HUDEP-2 (cell line): ENCODE data around the gene TCIRG1.

ENCODE experiments used
- DNase-seq, 76 experiments: peaks; one replicate each; lab custom pipeline; 2025; ENCODE audit not compliant: unreplicated experiment in 76 of 76; lab: John Stamatoyannopoulos, UW

Gene TCIRG1

GRCh38 chr11:68077617-68078582 is 39.1 kb downstream of the TCIRG1 start:
- DNase-seq: no peak

- no peak for DNase-seq
These were observed 42.0 kb downstream of the TCIRG1 start for GRCh38 chr11:68080860-68081259.

- no peak for DNase-seq
These were observed 42.9 kb downstream of the TCIRG1 start for GRCh38 chr11:68081691-68082090.

GRCh38 chr11:68082481-68082880 is 43.7 kb downstream of the TCIRG1 start:
- DNase-seq: no peak

GRCh38 chr11:68083517-68083916 is 44.7 kb downstream of the TCIRG1 start:
- no peak for DNase-seq

GRCh38 chr11:68089679-68090078 is 50.9 kb downstream of the TCIRG1 start:
- DNase-seq: no peak

- no peak for DNase-seq
These were observed 51.5 kb downstream of the TCIRG1 start for GRCh38 chr11:68090287-68090686.

- DNase-seq: no peak
These were observed 51.9 kb downstream of the TCIRG1 start for GRCh38 chr11:68090706-68091105.

GRCh38 chr11:68092411-68092810 is 53.6 kb downstream of the TCIRG1 start:
- no peak for DNase-seq

GRCh38 chr11:68092946-68093345 is 54.1 kb downstream of the TCIRG1 start:
- DNase-seq: peak in 15 of 76 experiments; percentile 6 to 25 (median 14)

GRCh38 chr11:68093565-68093964 is 54.7 kb downstream of the TCIRG1 start:
- DNase-seq: no peak

- no peak for DNase-seq
These were observed 58.1 kb downstream of the TCIRG1 start for GRCh38 chr11:68096962-68097361.

- DNase-seq: no peak
These were observed 60.2 kb downstream of the TCIRG1 start for GRCh38 chr11:68099057-68099456.

- DNase-seq: peak in 74 of 76 experiments; percentile 14 to 92 (median 79)
These were observed 60.9 kb downstream of the TCIRG1 start for GRCh38 chr11:68099474-68100405.
